Lower lobe of right lung (tissue), 2 donors: ENCODE measurements around the gene TADA2B. TPM values are rescaled to one million over a fixed set of nuclear protein-coding genes. Genes with fewer than 3 reads are reported as not detected.

Source experiments
- ATAC-seq, 2 donors: fragments of 200-7000 bp; cut with Tn5 transposase; one replicate each; pipeline ENCODE4 v1.9.1; 2020 to 2022; ENCODE audit warnings: mild to moderate bottlenecking in 2 of 2, moderate library complexity in 2 of 2
- DNase-seq: peaks from one replicate; pipeline ENCODE4 v3.0.0-alpha.2; 2020
- H3K27ac ChIP-seq: fragments of 200-600 bp; one replicate; pipeline ENCODE4 v1.8.0; 2022
- H3K27me3 ChIP-seq: fragments of 200-600 bp; one replicate; pipeline ENCODE4 v1.8.0; 2022; ENCODE audit warnings: low read depth
- H3K36me3 ChIP-seq: fragments of 200-600 bp; one replicate; pipeline ENCODE4 v1.8.0; 2022; ENCODE audit warnings: mild to moderate bottlenecking
- H3K4me1 ChIP-seq: fragments of 200-600 bp; one replicate; pipeline ENCODE4 v1.8.0; 2022
- H3K4me3 ChIP-seq: fragments of 200-600 bp; one replicate; pipeline ENCODE4 v1.8.0; 2022; ENCODE audit warnings: mild to moderate bottlenecking
- H3K9me3 ChIP-seq: fragments of 200-600 bp; one replicate; pipeline ENCODE4 v1.8.0; 2022
- intact Hi-C: fragments of 100-400 bp; cut with DNase I; formaldehyde crosslinking; loops from one replicate; pipeline ENCODE4 v1.11.0; 2022
- total RNA-seq: library from RNA; stranded (reverse); fragmentation: NEBNext Ultra II Directional; extraction: Animal tissue kit (Norgen Biotek cat#: 25700); gene quantifications from one replicate; pipeline ENCODE4 v1.2.1, GENCODE V29; 2021
- TF ChIP-seq, protein P1 (sequence below): fragments of 200-600 bp; IDR thresholded peaks from one replicate; pipeline ENCODE4 v1.8.0; 2022; ENCODE audit warnings: antibody characterized with exemption, mild to moderate bottlenecking
- donor health status: DM: no; HTN: yes; CAD: no; lungs with severe emphysema.

TADA2B gene
- total RNA-seq, 1 donor from 2014 or later: 20.2 TPM

DNA sequence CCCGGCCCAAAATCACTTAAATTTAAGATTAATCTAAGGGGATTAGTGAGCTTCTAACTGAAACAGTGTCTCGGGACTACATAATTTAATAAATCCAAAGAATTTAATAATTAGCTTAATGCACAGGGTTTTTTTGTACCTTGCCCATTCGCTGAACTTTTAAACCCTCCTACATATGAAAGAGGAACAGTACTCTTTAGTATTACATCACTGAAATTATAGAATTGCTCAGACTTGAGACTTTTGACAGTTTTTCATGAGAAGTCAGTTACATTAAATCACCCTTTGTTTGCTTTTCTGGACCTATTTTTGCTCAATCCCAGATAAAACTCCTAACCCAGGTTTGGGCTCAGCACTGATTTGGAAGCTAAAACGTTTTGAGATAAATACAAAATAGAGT is 2.4 kb upstream of the TADA2B start:
- intact Hi-C loops: no loop called here
- H3K36me3 ChIP-seq: no peaks in the 10 kb centered on the region
- no peaks in the 10 kb centered on the region for H3K9me3 ChIP-seq
- ATAC-seq: no peak
- peaks cover 32% of the 10 kb centered on the region for H3K4me1 ChIP-seq
- TF ChIP-seq, protein P1, sequence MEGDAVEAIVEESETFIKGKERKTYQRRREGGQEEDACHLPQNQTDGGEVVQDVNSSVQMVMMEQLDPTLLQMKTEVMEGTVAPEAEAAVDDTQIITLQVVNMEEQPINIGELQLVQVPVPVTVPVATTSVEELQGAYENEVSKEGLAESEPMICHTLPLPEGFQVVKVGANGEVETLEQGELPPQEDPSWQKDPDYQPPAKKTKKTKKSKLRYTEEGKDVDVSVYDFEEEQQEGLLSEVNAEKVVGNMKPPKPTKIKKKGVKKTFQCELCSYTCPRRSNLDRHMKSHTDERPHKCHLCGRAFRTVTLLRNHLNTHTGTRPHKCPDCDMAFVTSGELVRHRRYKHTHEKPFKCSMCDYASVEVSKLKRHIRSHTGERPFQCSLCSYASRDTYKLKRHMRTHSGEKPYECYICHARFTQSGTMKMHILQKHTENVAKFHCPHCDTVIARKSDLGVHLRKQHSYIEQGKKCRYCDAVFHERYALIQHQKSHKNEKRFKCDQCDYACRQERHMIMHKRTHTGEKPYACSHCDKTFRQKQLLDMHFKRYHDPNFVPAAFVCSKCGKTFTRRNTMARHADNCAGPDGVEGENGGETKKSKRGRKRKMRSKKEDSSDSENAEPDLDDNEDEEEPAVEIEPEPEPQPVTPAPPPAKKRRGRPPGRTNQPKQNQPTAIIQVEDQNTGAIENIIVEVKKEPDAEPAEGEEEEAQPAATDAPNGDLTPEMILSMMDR: no peak
- no peak overlapping the region for H3K4me3 ChIP-seq
- H3K27ac ChIP-seq: no peak overlapping the region
- no peaks in the 10 kb centered on the region for H3K27me3 ChIP-seq
- DNase-seq: no peak

DNA sequence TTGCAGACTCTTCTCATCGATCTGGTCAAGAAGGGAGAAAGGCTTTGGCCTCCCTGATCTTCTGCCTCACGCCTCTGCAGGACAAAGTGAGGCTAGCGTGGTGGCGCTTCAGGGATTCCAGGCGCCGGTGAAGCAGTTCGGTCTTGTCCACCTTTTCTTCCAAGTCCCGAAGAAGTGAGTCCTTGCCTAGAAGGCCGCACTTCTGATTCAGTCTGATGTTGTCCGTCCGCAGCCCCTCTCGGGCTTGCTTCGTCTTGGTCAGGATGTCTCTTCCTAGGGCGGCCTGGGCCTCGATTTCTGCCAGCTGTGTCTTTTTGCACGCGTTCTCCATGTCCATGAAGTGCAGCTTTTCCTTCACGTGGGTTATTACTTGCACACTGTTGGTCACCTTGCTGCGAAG is 1.9 kb upstream of the TADA2B start:
- no peaks in the 10 kb centered on the region for H3K27me3 ChIP-seq
- peaks cover 36% of the 10 kb centered on the region for H3K4me1 ChIP-seq
- no peaks in the 10 kb centered on the region for H3K9me3 ChIP-seq
- H3K27ac ChIP-seq: no peak overlapping the region
- TF ChIP-seq, protein P1: no peak
- ATAC-seq (no peak), DNase-seq (no peak)
- no peaks in the 10 kb centered on the region for H3K36me3 ChIP-seq
- no peak overlapping the region for H3K4me3 ChIP-seq
- intact Hi-C loops: no loop called here

- Histone ChIP-seq H3K27me3 (no peaks in the 10 kb centered on the region), H3K36me3 (no peaks in the 10 kb centered on the region), H3K4me1 (peaks cover 44% of the 10 kb centered on the region), H3K27ac (peak overlapping the region; percentile 85), H3K4me3 (peak overlapping the region; percentile 85), H3K9me3 (no peaks in the 10 kb centered on the region)
- DNase-seq (no peak), ATAC-seq (peak in 1 of 2 donors; percentile 0)
- TF ChIP-seq, protein P1: no peak
- intact Hi-C loops: no loop called here
These were observed 1.2 kb upstream of the TADA2B start for GRCh38 chr4:7041801-7042502.

GRCh38 chr4:7042503-7043283 is 479 bp upstream of the TADA2B start:
- peaks cover 51% of the 10 kb centered on the region for H3K4me1 ChIP-seq
- no peaks in the 10 kb centered on the region for H3K27me3 ChIP-seq
- H3K27ac ChIP-seq: peak overlapping the region; percentile 85
- H3K4me3 ChIP-seq: peak overlapping the region; percentile 85
- no peaks in the 10 kb centered on the region for H3K9me3 ChIP-seq
- intact Hi-C loops: no loop called here
- DNase-seq: peak; percentile 98
- no peaks in the 10 kb centered on the region for H3K36me3 ChIP-seq
- TF ChIP-seq, protein P1: no peak
- ATAC-seq: peak; percentile 95 to 97

DNA sequence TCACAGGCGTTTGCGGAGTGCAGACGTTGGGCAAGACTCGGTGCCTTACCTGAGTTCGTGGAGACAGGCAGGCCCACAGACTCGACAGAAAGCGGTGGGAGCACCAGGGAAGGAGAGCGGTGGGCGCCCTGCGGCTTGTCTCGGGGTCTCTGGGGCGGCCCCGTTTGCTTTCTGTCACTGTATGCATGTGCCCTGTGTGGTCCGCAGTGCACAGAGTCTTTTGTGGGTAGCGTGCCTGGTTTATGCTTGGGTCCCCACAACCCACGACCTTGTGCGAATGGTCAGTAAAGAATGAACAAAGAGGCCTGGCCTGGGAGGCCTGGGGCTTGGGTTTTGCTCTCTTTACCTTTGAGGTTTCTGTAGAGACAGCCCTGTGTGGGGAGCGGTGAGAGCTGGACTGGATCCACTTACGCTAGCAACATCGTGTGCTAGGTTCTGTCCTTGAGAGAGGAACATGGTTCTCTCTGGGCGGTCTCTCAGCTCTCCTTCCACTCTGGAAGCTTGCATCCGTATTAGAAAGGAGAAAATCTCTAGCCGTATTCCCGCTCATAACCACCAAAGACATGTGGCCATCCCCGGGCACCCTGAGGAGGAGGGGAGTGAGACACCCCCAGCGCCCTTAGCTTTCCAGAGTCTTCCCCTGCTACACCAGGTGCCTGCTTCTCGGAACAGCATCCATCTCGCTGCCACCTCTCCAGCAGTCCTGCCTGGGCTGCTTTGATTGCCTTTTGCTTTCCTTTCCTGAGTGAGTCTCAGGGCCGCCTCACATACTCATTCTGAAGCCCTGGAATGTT is 1.2 kb downstream of the TADA2B start:
- H3K27me3 ChIP-seq: no peaks in the 10 kb centered on the region
- no peak for ATAC-seq
- H3K4me3 ChIP-seq: peak overlapping the region; percentile 98
- peaks cover 51% of the 10 kb centered on the region for H3K4me1 ChIP-seq
- intact Hi-C loops: no loop called here
- DNase-seq: no peak
- TF ChIP-seq, protein P1: no peak
- no peaks in the 10 kb centered on the region for H3K9me3 ChIP-seq
- no peaks in the 10 kb centered on the region for H3K36me3 ChIP-seq
- H3K27ac ChIP-seq: peak overlapping the region; percentile 94
